ENCODE measurements around the gene TSPAN17.

- TF ChIP-seq, protein P1, sequence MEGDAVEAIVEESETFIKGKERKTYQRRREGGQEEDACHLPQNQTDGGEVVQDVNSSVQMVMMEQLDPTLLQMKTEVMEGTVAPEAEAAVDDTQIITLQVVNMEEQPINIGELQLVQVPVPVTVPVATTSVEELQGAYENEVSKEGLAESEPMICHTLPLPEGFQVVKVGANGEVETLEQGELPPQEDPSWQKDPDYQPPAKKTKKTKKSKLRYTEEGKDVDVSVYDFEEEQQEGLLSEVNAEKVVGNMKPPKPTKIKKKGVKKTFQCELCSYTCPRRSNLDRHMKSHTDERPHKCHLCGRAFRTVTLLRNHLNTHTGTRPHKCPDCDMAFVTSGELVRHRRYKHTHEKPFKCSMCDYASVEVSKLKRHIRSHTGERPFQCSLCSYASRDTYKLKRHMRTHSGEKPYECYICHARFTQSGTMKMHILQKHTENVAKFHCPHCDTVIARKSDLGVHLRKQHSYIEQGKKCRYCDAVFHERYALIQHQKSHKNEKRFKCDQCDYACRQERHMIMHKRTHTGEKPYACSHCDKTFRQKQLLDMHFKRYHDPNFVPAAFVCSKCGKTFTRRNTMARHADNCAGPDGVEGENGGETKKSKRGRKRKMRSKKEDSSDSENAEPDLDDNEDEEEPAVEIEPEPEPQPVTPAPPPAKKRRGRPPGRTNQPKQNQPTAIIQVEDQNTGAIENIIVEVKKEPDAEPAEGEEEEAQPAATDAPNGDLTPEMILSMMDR (IDR thresholded peaks at IDR 0.05), result no peak
- no peak for TF ChIP-seq ZFX (IDR thresholded peaks at IDR 0.05; ENCODE audit: borderline replicate concordance)
These were observed 31.3 kb downstream of the TSPAN17 start for GRCh38 chr5:176678584-176678983.
